ENCODE data around the gene SUMO3.

DNA sequence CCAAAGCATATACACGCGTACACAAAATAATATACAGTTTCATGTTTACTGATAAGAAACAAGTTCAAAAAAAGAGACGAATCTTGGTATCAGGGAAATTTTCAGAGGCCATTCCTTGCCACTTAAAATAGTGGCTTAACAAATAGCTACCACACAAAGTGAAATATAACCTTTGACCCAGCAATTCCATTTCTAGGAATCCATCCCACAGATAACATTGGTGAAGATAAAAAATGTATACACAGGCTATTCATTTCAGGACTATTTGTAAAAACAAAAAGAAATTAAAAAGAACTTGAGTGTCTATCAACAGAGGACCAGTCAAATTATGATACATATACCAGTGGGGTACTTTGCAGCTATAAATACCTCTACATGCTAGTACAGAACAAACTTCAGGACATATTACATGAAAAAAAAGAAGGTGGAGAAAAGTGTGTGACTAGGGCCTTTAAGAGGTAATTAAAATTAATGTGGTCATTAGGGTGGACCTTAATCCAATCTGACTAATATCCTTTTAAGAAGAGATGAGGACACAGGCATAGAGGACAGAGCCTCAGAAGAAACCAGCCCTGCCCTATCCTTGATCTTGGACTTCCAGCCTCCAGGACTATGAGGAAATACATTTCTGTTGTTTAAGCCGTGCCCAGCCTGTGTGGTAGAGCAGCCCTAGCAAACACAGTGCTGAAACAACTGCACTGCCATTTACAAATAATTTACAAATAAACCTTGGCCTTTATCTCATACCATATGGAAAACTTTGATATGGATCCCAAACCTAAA lies 24.1 kb downstream of the SUMO3 start:
- TF ChIP-seq, protein P1, sequence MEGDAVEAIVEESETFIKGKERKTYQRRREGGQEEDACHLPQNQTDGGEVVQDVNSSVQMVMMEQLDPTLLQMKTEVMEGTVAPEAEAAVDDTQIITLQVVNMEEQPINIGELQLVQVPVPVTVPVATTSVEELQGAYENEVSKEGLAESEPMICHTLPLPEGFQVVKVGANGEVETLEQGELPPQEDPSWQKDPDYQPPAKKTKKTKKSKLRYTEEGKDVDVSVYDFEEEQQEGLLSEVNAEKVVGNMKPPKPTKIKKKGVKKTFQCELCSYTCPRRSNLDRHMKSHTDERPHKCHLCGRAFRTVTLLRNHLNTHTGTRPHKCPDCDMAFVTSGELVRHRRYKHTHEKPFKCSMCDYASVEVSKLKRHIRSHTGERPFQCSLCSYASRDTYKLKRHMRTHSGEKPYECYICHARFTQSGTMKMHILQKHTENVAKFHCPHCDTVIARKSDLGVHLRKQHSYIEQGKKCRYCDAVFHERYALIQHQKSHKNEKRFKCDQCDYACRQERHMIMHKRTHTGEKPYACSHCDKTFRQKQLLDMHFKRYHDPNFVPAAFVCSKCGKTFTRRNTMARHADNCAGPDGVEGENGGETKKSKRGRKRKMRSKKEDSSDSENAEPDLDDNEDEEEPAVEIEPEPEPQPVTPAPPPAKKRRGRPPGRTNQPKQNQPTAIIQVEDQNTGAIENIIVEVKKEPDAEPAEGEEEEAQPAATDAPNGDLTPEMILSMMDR (IDR thresholded peaks at IDR 0.05; ENCODE audit: insufficient read depth, low read length), result no peak
- TF ChIP-seq POLR2AphosphoS5 (IDR thresholded peaks at IDR 0.05; ENCODE audit: low read depth) (no peak), GABPA (IDR thresholded peaks at IDR 0.05; ENCODE audit: low read depth) (no peak), SPI1 (IDR thresholded peaks at IDR 0.05; ENCODE audit: borderline replicate concordance, low read depth) (no peak)
- TF ChIP-seq, protein P2, sequence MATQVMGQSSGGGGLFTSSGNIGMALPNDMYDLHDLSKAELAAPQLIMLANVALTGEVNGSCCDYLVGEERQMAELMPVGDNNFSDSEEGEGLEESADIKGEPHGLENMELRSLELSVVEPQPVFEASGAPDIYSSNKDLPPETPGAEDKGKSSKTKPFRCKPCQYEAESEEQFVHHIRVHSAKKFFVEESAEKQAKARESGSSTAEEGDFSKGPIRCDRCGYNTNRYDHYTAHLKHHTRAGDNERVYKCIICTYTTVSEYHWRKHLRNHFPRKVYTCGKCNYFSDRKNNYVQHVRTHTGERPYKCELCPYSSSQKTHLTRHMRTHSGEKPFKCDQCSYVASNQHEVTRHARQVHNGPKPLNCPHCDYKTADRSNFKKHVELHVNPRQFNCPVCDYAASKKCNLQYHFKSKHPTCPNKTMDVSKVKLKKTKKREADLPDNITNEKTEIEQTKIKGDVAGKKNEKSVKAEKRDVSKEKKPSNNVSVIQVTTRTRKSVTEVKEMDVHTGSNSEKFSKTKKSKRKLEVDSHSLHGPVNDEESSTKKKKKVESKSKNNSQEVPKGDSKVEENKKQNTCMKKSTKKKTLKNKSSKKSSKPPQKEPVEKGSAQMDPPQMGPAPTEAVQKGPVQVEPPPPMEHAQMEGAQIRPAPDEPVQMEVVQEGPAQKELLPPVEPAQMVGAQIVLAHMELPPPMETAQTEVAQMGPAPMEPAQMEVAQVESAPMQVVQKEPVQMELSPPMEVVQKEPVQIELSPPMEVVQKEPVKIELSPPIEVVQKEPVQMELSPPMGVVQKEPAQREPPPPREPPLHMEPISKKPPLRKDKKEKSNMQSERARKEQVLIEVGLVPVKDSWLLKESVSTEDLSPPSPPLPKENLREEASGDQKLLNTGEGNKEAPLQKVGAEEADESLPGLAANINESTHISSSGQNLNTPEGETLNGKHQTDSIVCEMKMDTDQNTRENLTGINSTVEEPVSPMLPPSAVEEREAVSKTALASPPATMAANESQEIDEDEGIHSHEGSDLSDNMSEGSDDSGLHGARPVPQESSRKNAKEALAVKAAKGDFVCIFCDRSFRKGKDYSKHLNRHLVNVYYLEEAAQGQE (IDR thresholded peaks at IDR 0.05; ENCODE audit: insufficient replicate concordance, low read depth), result no peak

Data from HL-60 (cell line).